CD4-positive, alpha-beta T cell treated with Interleukin-12 subunit alpha and Interleukin-12 subunit beta, for 1 hour (primary cell): ENCODE data around the gene KLRG1.

ENCODE experiments used
- DNase-seq: peaks from one replicate; pipeline ENCODE4 v3.0.0-alpha.2; 2020

The KLRG1 gene

DNA sequence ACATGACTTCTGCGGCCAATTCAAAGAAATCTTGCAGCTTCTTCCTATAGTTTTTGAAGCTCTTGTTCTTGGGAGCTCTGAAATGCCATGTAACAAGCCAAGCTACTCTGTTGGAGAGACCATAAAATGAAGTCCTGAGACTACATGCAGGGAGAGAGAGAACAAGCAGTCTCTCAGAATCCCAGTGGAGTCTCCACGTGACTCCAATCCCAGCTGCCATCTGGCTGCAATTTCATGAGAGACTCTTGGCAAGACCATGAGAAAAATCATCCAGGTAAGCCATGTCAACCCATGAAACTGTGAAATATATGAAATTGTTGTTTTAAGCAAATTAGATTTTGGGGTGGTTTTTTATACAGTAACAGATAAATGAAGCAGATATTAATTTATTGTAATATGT, 54.4 kb downstream of the KLRG1 start:
- DNase-seq, result no peak

DNA sequence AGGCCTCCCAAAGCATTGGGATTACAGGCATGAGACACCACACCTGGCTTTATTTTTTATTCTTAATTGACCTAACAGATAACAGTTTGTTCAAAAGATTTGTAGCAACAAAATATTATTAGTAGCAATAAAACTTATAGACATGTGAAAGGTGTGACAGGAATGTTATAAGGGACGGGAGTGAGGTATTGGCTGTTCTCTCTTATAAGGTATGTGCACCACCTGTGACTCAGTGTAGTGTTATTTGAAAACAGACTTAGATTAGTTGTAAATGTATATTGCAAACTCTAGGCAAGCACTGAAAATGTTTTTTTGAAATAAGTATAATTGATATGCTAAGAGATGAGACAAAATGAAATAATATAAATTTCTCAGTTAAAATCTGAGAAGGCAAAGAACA, 57.8 kb downstream of the KLRG1 start:
- DNase-seq, result no peak

GRCh38 chr12:9048930-9049329, 59.6 kb downstream of the KLRG1 start:
- no peak for DNase-seq

- DNase-seq, result peak; percentile 67
These were observed 60.3 kb downstream of the KLRG1 start for GRCh38 chr12:9049520-9050133.

DNA sequence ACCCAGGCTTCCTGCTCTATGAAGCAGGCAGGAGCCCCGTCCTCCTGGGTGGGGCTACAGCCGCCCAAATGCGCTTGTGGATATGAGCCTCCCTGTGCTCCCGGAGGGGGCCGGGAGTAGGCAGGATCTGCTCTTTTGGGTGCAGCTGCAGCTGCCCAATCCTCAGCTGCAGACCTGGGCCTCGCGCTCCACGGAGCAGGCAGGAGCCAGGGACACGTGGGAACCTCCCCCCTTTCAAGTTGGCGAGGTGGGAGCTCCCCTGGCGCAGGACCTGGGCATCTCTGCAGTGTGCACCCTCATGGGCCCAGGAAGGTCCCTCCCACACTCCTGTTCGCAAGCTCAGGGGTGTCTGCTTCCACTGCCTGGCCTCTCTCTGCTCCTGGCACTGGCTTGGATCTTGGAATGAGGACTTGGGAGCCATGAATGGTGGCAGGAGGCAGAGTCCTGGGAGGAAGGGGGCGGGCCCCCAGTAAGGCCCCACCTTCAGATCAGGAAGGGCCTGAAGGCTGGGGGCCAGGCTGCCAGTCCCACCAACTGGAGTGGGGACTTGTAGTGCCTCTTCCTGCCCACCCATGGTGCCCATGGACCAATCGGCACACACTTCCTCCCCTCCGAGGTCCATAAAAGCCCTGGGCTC, 61.3 kb downstream of the KLRG1 start:
- DNase-seq, result no peak

DNA sequence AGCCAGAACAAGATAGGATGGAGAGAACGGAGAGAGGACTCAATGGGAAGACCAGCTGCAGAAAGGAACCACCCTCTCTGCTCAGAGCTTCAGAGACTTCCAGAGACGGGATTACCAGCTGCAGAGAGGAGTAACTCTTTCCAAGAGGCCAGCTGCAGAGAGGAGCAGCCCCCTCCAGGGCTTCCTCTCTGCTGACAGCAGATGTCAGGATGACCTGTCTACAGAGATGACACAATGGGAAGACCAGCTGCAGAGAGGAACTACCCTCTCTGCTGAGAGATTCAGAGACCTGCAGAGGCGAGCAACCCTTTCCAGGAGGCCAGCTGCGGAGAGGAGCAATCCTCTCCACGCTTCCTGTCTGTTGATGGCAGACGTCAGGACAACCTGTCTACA, 61.8 kb downstream of the KLRG1 start:
- no peak for DNase-seq

DNA sequence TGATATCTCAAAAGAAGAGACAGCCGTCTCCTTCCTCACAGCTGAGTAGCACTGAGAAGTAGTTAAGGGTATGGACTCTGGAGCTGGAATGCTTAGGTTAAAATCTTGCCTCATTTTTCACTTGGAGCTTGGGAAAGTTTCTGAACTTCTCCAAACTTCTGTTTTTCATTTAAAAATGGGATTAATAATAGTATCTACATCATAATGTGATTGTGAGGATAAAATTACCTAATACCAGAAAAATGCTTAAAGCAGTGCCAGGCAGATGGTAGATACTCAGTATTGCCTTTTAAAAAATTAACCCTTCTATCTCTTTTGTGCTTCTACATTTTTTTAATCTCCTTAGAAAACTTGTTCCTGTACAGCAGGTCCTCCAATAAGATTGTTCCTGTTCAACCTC, 63.3 kb downstream of the KLRG1 start:
- no peak for DNase-seq
